AG04450 (cell line): ENCODE data around the gene DYNC2I2. TPM values are rescaled to one million over a fixed set of nuclear protein-coding genes. Genes with fewer than 3 reads are reported as not detected.
"Not testable (repeated sequence)": the region's sequence is repeated elsewhere in the genome, so short reads cannot be mapped to it uniquely, and the experiment has no call there.

Experiments
- CTCF ChIA-PET: fragments of 300-600, 350-600 bp; formaldehyde crosslinking; extraction: SDS; loops from one replicate; lab custom pipeline; 2022; ENCODE audit warnings: antibody characterized with exemption, inconsistent platforms; lab: Charles Lee
- POLR2A ChIA-PET: fragments of 350-600 bp; formaldehyde crosslinking; extraction: SDS; loops from one replicate; lab custom pipeline; 2021; ENCODE audit warnings: antibody characterized with exemption, inconsistent platforms; lab: Yijun Ruan, JAX
- DNase-seq: peaks from one replicate; pipeline ENCODE4 v3.0.0-alpha.2; 2011; ENCODE audit warnings: low read depth, low spot score
- H3K27ac ChIP-seq: one replicate; pipeline ENCODE4 v1.5.1; 2012; ENCODE audit warnings: low read depth, low read length, control low read depth
- H3K27me3 ChIP-seq: one replicate; pipeline ENCODE4 v1.6.0; 2012; ENCODE audit warnings: low read length; ENCODE audit not compliant: control insufficient read depth, insufficient read depth
- H3K4me3 ChIP-seq: 2 replicates; pipeline ENCODE4 v1.5.1; 2011; ENCODE audit warnings: mild to moderate bottlenecking, low read depth, low read length, control low read depth
- H3K9me3 ChIP-seq: 2 replicates; pipeline ENCODE4 v1.5.1; 2012; ENCODE audit warnings: low read length; ENCODE audit not compliant: control insufficient read depth, insufficient read depth
- CTCF ChIP-seq: IDR thresholded peaks from 2 replicates; pipeline ENCODE4 v1.5.1; 2011; ENCODE audit warnings: low read depth, low read length, control low read depth, inconsistent platforms
- polyA plus RNA-seq: library from polyadenylated mRNA; depleted of rRNA; stranded (reverse); fragments of >200 nt; gene quantifications from 2 replicates; pipeline ENCODE4 v1.2.3, GENCODE V29; 2011

DYNC2I2 gene
- polyA plus RNA-seq, 1 experiment: 10.9 TPM

GRCh38 chr9:128696923-128697707 lies 40.5 kb upstream of the DYNC2I2 start:
- H3K27me3 ChIP-seq: no peaks in the 10 kb centered on the region
- H3K27ac ChIP-seq: no peak overlapping the region
- ChIA-PET CTCF (no interaction called here), POLR2A (interaction anchor here (0.7 kb wide), 2 partner anchors 18 to 277 kb away, joined by 9 read pairs; partner anchors contain the start of gene CERCAM)
- no peak overlapping the region for H3K4me3 ChIP-seq
- no peak for TF ChIP-seq CTCF
- no peak for DNase-seq
- H3K9me3 ChIP-seq: no peaks in the 10 kb centered on the region

GRCh38 chr9:128694344-128694743 lies 37.7 kb upstream of the DYNC2I2 start:
- ChIA-PET CTCF (interaction anchor here (1.8 kb wide), 1 partner anchor 8 kb away, joined by 11 read pairs; the partner anchor contains the start of gene PKN3), POLR2A (interaction anchor here (0.7 kb wide), 2 partner anchors 53 to 132 kb away, joined by 5 to 7 read pairs; no protein-coding TSS in a partner anchor)
- Histone ChIP-seq H3K4me3 (no peak overlapping the region), H3K27ac (no peak overlapping the region), H3K9me3 (no peaks in the 10 kb centered on the region), H3K27me3 (no peaks in the 10 kb centered on the region)
- DNase-seq: no peak
- TF ChIP-seq CTCF: no peak

- not testable (repeated sequence) for H3K9me3 ChIP-seq, DNase-seq, H3K27me3 ChIP-seq, H3K4me3 ChIP-seq, H3K27ac ChIP-seq
- POLR2A ChIA-PET: interaction anchor here (0.7 kb wide), 2 partner anchors 21 to 53 kb away, joined by 3 to 5 read pairs; no protein-coding TSS in a partner anchor
- CTCF ChIA-PET: interaction anchor here (1.6 to 1.8 kb wide), 2 partner anchors 8 to 234 kb away, joined by 4 to 11 read pairs; partner anchors contain the start of gene PKN3
Observed at GRCh38 chr9:128693738-128694137, 37.1 kb upstream of the DYNC2I2 start.

- H3K4me3 ChIP-seq: peak overlapping the region; percentile 94
- CTCF ChIA-PET: interaction anchor here (1.2 kb wide), 1 partner anchor 128 kb away, joined by 3 read pairs; the partner anchor contains the start of gene ENDOG
- no peak for TF ChIP-seq CTCF
- POLR2A ChIA-PET: interaction anchor here (0.6 kb wide), 1 partner anchor 9 kb away, joined by 5 read pairs; no protein-coding TSS in a partner anchor
- H3K27ac ChIP-seq: peak overlapping the region; percentile 31
- H3K9me3 ChIP-seq: no peaks in the 10 kb centered on the region; the same call in 1 of the 2 replicates
- H3K27me3 ChIP-seq: no peaks in the 10 kb centered on the region
- no peak for DNase-seq
Observed at GRCh38 chr9:128690684-128691034, 34.0 kb upstream of the DYNC2I2 start.

- peak overlapping the region; percentile 94 for H3K4me3 ChIP-seq
- ChIA-PET CTCF (interaction anchor here (0.8 to 1.2 kb wide), 2 partner anchors 57 to 128 kb away, joined by 3 to 9 read pairs (median 4); partner anchors contain the start of gene ENDOG), POLR2A (interaction anchor here (0.6 to 1.5 kb wide), 5 partner anchors 8 to 33 kb away, joined by 3 to 11 read pairs (median 5); no protein-coding TSS in a partner anchor)
- H3K27ac ChIP-seq: peak overlapping the region; percentile 31
- no peak for TF ChIP-seq CTCF
- no peak for DNase-seq
- no peaks in the 10 kb centered on the region; the same call in 1 of the 2 replicates for H3K9me3 ChIP-seq
- no peaks in the 10 kb centered on the region for H3K27me3 ChIP-seq
Observed at GRCh38 chr9:128689820-128690683, 33.4 kb upstream of the DYNC2I2 start.
